Measurements from ENCODE around the gene ADAT3. TPM values are rescaled to one million over a fixed set of nuclear protein-coding genes. Genes with fewer than 3 reads are reported as not detected.
A peak's percentile ranks its signal among the peaks of the same experiment; 100 is the strongest.

ADAT3 gene
- total RNA-seq, 1 experiment from 2014 or later: 6.9 TPM

DNA sequence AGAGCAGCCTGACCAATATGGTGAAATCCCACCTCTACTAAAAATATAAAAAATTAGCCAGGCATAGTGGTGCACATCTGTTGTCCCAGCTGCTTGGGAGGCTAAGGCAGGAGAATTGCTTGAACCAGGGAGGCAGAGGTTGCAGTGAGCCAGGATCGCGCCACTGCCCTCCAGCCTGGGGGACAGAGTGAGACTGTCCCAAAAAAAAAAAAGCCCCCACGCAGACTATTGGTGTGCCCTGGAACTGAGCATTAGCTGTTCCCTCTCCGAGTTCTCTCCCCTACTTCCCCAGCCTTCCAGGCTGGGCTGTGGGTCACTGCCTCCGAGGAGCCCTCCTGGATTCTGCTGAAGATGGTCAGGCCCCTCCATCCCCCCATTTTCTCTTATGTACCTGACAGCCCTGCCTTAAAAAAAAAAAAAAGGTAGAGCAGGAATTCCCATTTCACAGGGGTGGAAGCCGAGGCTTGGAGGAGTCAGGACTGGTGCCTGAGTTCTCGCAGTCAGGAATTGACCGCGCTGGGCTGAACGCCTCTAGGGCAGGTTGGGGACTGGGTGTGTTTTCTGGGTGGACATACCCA, 1.9 kb downstream of the ADAT3 start:
- H3K9me3 Mint-ChIP-seq (ENCODE audit: unreplicated experiment): no peaks in the 10 kb centered on the region
- ChIA-PET CTCF (no interaction called here), POLR2A (interaction anchor here (0.6 to 1.3 kb wide), 8 partner anchors 10 to 717 kb away, joined by 3 to 4 read pairs (median 3); no protein-coding TSS in a partner anchor)
- peak overlapping the region; percentile 85 for H3K27ac Mint-ChIP-seq (ENCODE audit: low read depth, unreplicated experiment)
- BruUV-seq (replicated peaks): no TSS peak
- peaks cover 6% of the 10 kb centered on the region for H3K4me1 Mint-ChIP-seq (ENCODE audit: insufficient read depth, unreplicated experiment)
- TF ChIP-seq, protein P1, sequence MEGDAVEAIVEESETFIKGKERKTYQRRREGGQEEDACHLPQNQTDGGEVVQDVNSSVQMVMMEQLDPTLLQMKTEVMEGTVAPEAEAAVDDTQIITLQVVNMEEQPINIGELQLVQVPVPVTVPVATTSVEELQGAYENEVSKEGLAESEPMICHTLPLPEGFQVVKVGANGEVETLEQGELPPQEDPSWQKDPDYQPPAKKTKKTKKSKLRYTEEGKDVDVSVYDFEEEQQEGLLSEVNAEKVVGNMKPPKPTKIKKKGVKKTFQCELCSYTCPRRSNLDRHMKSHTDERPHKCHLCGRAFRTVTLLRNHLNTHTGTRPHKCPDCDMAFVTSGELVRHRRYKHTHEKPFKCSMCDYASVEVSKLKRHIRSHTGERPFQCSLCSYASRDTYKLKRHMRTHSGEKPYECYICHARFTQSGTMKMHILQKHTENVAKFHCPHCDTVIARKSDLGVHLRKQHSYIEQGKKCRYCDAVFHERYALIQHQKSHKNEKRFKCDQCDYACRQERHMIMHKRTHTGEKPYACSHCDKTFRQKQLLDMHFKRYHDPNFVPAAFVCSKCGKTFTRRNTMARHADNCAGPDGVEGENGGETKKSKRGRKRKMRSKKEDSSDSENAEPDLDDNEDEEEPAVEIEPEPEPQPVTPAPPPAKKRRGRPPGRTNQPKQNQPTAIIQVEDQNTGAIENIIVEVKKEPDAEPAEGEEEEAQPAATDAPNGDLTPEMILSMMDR (IDR thresholded peaks at IDR 0.05; ENCODE audit: unreplicated experiment): no peak
- peak overlapping the region; percentile 66 for H3K4me3 Mint-ChIP-seq (ENCODE audit: unreplicated experiment)
- intact Hi-C loops (cut with micrococcal nuclease): loop anchor here (5.0 kb wide), 1 partner anchor 35 kb away; no protein-coding TSS in a partner anchor
- DNase-seq (ENCODE audit: unreplicated experiment): no peak
- no peaks in the 10 kb centered on the region for H3K27me3 Mint-ChIP-seq (ENCODE audit: insufficient read depth, unreplicated experiment)
- peaks cover 4% of the 10 kb centered on the region for H3K36me3 Mint-ChIP-seq (ENCODE audit: insufficient read depth, unreplicated experiment)

DNA sequence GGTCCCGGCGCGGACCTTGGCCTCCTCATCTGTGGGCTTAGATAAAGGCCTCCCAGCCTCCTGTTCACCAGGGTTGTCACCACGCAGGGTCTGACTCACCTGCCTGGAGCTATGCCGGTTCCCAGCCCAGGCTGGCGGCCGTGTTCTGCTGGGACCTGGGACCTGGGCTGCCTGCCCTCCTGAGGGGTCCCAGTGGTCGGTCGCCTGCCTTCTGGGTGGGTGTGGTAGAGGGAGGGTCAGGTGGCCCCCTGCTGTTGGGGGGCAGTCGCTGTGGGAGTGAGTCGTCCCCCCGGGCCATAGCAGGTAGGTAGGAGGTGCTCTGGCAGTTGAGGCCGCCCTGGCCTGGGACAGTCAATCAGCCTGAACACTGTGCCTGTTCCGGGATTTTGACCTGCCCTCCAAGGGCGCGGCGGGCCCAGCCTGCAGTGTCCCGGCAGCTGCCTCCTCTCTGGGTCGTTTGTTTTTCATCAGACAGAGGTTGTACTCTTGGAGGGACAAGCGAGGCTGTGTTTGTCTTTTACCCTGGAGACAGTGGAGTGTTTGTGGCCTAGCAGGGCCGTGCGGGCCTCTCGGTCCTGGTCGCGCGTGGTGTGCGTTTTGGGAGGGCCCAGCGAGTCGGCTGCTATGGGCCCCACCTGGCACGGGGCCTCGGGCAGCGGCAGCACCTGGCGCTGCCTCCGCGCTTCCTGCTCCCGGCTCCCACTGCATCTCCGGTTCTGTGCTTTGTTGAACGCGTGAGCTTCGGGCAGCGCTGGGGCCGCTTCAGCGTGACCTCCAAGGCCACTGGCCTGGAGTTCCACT, 2.6 kb downstream of the ADAT3 start:
- BruUV-seq (replicated peaks): no TSS peak
- intact Hi-C loops (cut with micrococcal nuclease): loop anchor here (5.0 kb wide), 1 partner anchor 35 kb away; no protein-coding TSS in a partner anchor
- CTCF ChIA-PET: interaction anchor here (0.6 to 1.2 kb wide), 3 partner anchors 21 to 162 kb away, joined by 3 to 5 read pairs (median 3); no protein-coding TSS in a partner anchor
- peak overlapping the region; percentile 66 for H3K4me3 Mint-ChIP-seq (ENCODE audit: unreplicated experiment)
- peak overlapping the region; percentile 85 for H3K27ac Mint-ChIP-seq (ENCODE audit: low read depth, unreplicated experiment)
- POLR2A ChIA-PET: interaction anchor here (0.6 to 1.1 kb wide), 7 partner anchors 11 to 711 kb away, joined by 3 to 4 read pairs (median 3); no protein-coding TSS in a partner anchor
- H3K36me3 Mint-ChIP-seq (ENCODE audit: insufficient read depth, unreplicated experiment): peaks cover 4% of the 10 kb centered on the region
- peaks cover 6% of the 10 kb centered on the region for H3K4me1 Mint-ChIP-seq (ENCODE audit: insufficient read depth, unreplicated experiment)
- no peaks in the 10 kb centered on the region for H3K9me3 Mint-ChIP-seq (ENCODE audit: unreplicated experiment)
- H3K27me3 Mint-ChIP-seq (ENCODE audit: insufficient read depth, unreplicated experiment): no peaks in the 10 kb centered on the region
- TF ChIP-seq, protein P1 (IDR thresholded peaks at IDR 0.05; ENCODE audit: unreplicated experiment): no peak
- DNase-seq (ENCODE audit: unreplicated experiment): peak; percentile 69

DNA sequence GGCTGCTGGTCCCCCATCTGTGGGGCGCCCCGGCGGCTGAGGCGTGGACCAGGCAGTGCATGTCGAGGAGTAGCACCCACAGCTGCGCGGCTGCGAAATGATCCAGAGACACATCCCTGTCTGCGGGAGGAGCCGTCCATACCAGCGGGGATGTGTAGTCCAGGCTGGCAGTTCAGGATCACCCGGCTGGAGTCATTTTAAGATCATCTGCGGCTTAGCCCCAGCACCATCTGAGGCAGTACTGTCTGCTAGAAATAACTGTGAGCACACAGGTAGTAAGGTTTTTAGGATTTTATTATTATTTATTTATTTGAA, 3.1 kb downstream of the ADAT3 start:
- ChIA-PET POLR2A (interaction anchor here (0.7 to 0.9 kb wide), 3 partner anchors 24 to 173 kb away, joined by 3 to 4 read pairs (median 3); partner anchors contain the start of gene ABHD17A), CTCF (interaction anchor here (0.6 to 1.2 kb wide), 3 partner anchors 20 to 161 kb away, joined by 3 to 5 read pairs (median 3); no protein-coding TSS in a partner anchor)
- H3K4me3 Mint-ChIP-seq (ENCODE audit: unreplicated experiment): peak overlapping the region; percentile 66
- peaks cover 5% of the 10 kb centered on the region for H3K36me3 Mint-ChIP-seq (ENCODE audit: insufficient read depth, unreplicated experiment)
- BruUV-seq (replicated peaks): no TSS peak
- TF ChIP-seq, protein P1 (IDR thresholded peaks at IDR 0.05; ENCODE audit: unreplicated experiment): no peak
- no peak for DNase-seq (ENCODE audit: unreplicated experiment)
- H3K9me3 Mint-ChIP-seq (ENCODE audit: unreplicated experiment): no peaks in the 10 kb centered on the region
- H3K27me3 Mint-ChIP-seq (ENCODE audit: insufficient read depth, unreplicated experiment): no peaks in the 10 kb centered on the region
- intact Hi-C loops (cut with micrococcal nuclease): loop anchor here (5.0 kb wide), 1 partner anchor 36 kb away; no protein-coding TSS in a partner anchor
- peaks cover 6% of the 10 kb centered on the region for H3K4me1 Mint-ChIP-seq (ENCODE audit: insufficient read depth, unreplicated experiment)
- peak overlapping the region; percentile 85 for H3K27ac Mint-ChIP-seq (ENCODE audit: low read depth, unreplicated experiment)

- BruUV-seq (replicated peaks): no TSS peak
- intact Hi-C loops (cut with micrococcal nuclease): loop anchor here (5.0 kb wide), 1 partner anchor 37 kb away; no protein-coding TSS in a partner anchor
- TF ChIP-seq, protein P1 (IDR thresholded peaks at IDR 0.05; ENCODE audit: unreplicated experiment): no peak
These were observed 4.5 kb downstream of the ADAT3 start for GRCh38 chr19:1909761-1910080.

More at GRCh38 chr19:1909761-1910080, 4.5 kb downstream of the ADAT3 start:
- Mint-ChIP-seq H3K27me3 (ENCODE audit: insufficient read depth, unreplicated experiment) (no peaks in the 10 kb centered on the region), H3K4me3 (ENCODE audit: unreplicated experiment) (peak overlapping the region; percentile 40), H3K4me1 (ENCODE audit: insufficient read depth, unreplicated experiment) (peaks cover 6% of the 10 kb centered on the region), H3K9me3 (ENCODE audit: unreplicated experiment) (no peaks in the 10 kb centered on the region), H3K27ac (ENCODE audit: low read depth, unreplicated experiment) (no peak overlapping the region), H3K36me3 (ENCODE audit: insufficient read depth, unreplicated experiment) (peaks cover 7% of the 10 kb centered on the region)
- POLR2A ChIA-PET: interaction anchor here (0.6 kb wide), 1 partner anchor 236 kb away, joined by 4 read pairs; no protein-coding TSS in a partner anchor
- DNase-seq (ENCODE audit: unreplicated experiment): no peak
- CTCF ChIA-PET: interaction anchor here (0.6 kb wide), 1 partner anchor 1452 kb away, joined by 3 read pairs; no protein-coding TSS in a partner anchor
